ENCODE measurements around the gene SLC7A6.
A peak's percentile ranks its signal among the peaks of the same experiment; 100 is the strongest.

SLC7A6 gene

GRCh38 chr16:68234188-68235107 lies 29.9 kb upstream of the SLC7A6 start:
- H3K4me3 ChIP-seq (ENCODE audit: low read length), result no peak overlapping the region
- DNase-seq (ENCODE audit: low read depth), result no peak
- TF ChIP-seq CTCF (conservative IDR thresholded peaks at IDR 0.05; ENCODE audit: low read length), result no peak

- DNase-seq (ENCODE audit: low read depth), result no peak
- H3K4me3 ChIP-seq (ENCODE audit: low read length), result no peak overlapping the region
These were observed 29.0 kb upstream of the SLC7A6 start for GRCh38 chr16:68235108-68235886.

GRCh38 chr16:68235887-68236136 lies 28.5 kb upstream of the SLC7A6 start, which contains the start of gene ESRP2:
Gene ESRP2 (minus strand): TSS chr16:68236127. CDS start chr16:68236045, 82 bp downstream.
- DNase-seq (ENCODE audit: low read depth), result no peak
- no peak for TF ChIP-seq CTCF (conservative IDR thresholded peaks at IDR 0.05; ENCODE audit: low read length)
- peak within 1 kb of the TSS; percentile 67 for H3K4me3 ChIP-seq (ENCODE audit: low read length)

More at GRCh38 chr16:68235108-68235886, 29.0 kb upstream of the SLC7A6 start:
- no peak for TF ChIP-seq CTCF (conservative IDR thresholded peaks at IDR 0.05; ENCODE audit: low read length)

GRCh38 chr16:68236137-68236825 lies 28.0 kb upstream of the SLC7A6 start:
- no peak for DNase-seq (ENCODE audit: low read depth)
- no peak for TF ChIP-seq CTCF (conservative IDR thresholded peaks at IDR 0.05; ENCODE audit: low read length)
- no peak overlapping the region; the same call in 1 of the 2 replicates for H3K4me3 ChIP-seq (ENCODE audit: low read length)

GRCh38 chr16:68236826-68237242 lies 27.5 kb upstream of the SLC7A6 start:
- no peak for TF ChIP-seq CTCF (conservative IDR thresholded peaks at IDR 0.05; ENCODE audit: low read length)
- DNase-seq (ENCODE audit: low read depth), result no peak
- H3K4me3 ChIP-seq (ENCODE audit: low read length), result peak overlapping the region; percentile 67

GRCh38 chr16:68237243-68238028 lies 26.9 kb upstream of the SLC7A6 start:
- DNase-seq (ENCODE audit: low read depth), result peak; percentile 97
- no peak for TF ChIP-seq CTCF (conservative IDR thresholded peaks at IDR 0.05; ENCODE audit: low read length)
- peak overlapping the region; percentile 71 for H3K4me3 ChIP-seq (ENCODE audit: low read length)
